GM18951 (cell line): ENCODE results near the gene VAPB.
"Not testable (repeated sequence)": the region's sequence is repeated elsewhere in the genome, so short reads cannot be mapped to it uniquely, and the experiment has no call there.

Source experiments
- POLR2A ChIP-seq: IDR thresholded peaks from 4 replicates; pipeline ENCODE4 v1.6.1; 2011; ENCODE audit warnings: mild to moderate bottlenecking; ENCODE audit not compliant: insufficient read length, insufficient read depth; ENCODE audit errors: extremely low read depth
- in situ Hi-C: fragments of 300-500 bp; cut with MboI; formaldehyde crosslinking; loops from one replicate; pipeline ENCODE4 v1.12.0; 2022; ENCODE audit warnings: low sequenced_read_pairs, mixed read lengths, inconsistent platforms; ENCODE audit not compliant: unreplicated experiment

The VAPB gene

DNA sequence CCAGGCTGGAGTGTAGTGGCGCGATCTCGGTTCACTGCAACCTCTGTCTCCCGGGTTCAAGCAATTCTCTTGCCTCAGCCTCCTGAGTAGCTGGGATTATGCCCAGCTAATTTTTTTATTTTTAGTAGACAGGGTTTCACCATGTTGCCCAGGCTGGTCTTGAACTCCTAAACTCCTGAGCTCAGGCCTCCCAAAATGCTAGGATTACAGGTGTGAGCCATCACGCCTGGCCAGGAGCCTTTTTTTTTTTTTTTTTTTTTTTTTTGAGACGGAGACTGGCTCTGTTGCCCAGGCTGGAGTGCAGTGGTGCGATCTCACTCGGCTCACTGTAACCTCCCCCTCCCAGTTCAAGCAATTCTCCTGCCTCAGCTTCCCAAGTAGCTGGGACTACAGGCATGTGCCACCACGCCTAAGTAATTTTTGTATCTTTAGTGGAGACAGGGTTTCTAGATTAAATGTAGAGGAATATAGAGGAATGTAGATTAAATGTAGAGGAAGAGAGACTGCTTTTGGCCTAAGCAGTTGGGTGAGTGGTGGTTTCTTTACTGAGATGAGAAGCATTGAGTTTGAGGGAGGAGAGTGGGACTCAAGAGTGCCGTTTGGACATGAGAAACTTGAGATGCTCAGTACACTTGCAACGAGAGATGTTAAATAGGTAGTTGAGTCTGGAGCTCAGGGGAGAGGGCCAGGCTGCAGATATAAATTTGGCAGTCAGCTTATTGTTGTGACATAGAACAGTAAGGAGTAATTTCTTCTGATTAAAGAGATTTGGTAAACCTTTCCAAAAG, 16.7 kb downstream of the VAPB start:
- TF ChIP-seq POLR2A: no peak
- in situ Hi-C loops: no loop called here

DNA sequence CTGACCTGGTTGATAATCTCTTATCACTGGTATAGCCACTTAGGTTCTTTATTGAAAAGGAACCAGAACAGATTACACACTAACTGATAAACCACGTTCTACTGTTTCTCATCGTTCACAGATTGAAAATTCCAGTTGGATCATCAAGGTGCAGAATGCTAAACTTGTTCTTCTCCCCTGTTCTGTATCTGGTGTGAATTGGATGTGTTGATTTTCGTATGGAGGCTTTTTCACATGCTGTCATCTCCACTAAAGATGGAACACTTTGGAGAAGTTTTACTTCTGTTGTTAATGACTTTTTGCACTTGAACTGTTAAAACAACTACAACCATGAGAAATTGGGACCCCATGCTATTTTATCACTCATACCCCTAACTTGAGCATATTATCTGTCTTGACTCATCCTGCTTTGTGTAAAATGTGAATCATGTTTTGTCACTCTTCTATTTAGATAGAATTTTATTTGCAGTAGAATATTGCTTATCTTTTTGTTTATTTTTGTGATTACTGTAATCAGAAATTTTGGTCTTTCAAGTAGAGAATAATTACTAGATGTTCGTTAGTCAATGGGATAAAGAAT, 17.5 kb downstream of the VAPB start:
- no peak for TF ChIP-seq POLR2A
- in situ Hi-C loops: no loop called here

DNA sequence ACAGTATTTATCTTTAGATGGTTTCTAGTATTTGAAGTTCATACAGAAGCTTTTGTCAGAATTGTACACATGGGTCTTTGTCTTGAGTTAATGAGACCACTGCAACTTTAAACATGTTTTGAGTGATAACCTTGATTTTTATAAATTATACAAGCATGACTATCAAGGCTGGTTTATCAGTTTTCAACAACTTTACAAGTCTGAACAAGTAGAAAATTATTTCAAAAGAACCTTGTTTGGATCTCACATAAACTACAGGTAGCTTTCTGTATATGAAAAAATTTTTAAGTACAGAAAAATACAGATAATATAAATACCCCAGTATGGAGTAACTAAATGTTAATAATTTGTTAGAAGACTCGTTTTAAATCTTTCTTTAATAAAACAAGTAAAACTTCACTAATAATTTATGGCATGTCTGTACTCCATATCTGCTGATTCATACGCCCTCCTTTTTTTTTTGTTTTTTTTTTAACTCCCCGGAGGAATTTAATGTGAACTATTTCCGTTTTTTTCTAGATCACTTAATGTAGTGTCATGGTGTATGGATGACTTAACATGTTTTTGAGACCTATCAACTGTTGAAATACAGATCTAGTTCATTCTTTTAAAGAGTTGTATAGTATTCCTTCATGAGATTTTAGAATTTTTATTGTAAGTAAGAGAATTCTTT, 18.3 kb downstream of the VAPB start:
- no peak for TF ChIP-seq POLR2A
- in situ Hi-C loops: no loop called here

DNA sequence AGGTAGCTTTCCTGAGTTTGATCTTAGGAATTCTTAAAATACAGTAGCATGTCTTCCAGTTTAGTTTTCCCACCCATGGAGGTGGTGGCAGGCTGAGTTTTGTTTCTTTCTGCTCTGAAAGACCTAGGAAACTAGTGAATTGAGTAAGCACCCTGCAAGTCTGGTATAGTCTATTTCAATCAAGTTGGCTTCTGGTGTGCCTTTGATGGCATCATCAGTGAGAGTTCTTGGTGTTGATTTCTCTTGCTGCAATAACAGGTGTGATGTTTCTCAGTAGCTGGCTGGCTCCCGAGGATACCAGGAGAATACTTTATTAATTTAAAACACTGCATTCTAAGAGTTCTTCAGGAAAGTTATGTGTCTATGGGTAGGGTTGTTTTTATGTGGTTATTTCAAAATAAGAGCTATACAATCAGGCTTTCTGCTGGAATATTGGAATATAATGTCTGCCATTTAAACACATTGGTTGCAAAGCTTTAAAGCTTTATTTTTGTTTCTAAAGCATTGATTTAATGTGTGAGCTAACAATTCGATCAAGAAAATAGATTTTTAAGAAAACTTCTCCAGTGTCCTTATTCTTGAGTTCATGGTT, 19.0 kb downstream of the VAPB start:
- in situ Hi-C loops: no loop called here
- no peak for TF ChIP-seq POLR2A

DNA sequence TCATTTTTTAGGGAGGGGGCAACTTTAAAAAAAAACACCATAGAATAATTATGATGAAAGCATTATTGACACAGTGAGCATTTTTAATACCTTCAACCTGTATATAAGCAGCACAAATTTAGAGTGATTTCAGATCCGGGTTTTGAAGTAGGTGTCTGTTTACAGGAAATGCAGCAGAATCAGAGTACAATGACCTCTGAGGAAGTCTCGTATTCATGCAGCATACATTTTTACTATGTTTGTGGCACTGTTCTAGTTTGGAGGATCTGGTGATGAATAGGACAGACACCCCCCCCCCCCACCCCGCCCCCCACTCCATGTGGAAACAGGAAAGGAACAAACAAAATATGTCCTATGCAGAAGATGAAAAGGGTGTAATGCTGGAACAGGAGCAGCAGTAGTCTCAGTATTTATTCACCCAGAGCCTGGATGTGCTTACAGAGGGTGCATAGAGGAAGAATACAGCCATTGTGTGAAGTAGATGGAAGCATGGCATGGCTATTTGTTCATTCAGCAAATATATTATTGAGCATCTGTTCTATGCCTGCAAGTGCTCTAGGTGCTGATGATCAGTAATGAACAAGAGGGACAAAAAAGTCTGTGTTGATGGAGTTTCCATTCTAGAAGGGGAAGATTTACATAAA, 19.7 kb downstream of the VAPB start:
- no peak for TF ChIP-seq POLR2A

DNA sequence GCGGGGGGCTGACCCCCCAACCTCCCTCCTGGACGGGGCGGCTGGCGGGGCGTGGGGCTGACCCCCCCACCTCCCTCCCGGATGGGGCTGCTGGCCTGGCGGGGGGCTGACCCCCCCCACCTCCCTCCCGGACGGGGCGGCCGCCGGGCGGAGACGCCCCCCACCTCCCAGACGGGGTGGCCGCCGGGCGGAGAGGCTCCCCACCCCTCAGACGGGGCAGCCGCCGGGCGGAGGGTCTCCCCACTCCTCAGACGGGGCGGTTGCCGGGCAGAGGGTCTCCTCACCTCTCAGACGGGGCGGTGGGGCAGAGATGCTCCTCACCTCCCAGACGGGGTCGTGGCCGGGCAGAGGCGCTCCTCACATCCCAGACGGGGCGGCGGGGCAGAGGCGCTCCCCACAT, 25.2 kb downstream of the VAPB start:
- in situ Hi-C loops: not testable (repeated sequence)

More for the DNA sequence above, 19.7 kb downstream of the VAPB start:
- in situ Hi-C loops: no loop called here

DNA sequence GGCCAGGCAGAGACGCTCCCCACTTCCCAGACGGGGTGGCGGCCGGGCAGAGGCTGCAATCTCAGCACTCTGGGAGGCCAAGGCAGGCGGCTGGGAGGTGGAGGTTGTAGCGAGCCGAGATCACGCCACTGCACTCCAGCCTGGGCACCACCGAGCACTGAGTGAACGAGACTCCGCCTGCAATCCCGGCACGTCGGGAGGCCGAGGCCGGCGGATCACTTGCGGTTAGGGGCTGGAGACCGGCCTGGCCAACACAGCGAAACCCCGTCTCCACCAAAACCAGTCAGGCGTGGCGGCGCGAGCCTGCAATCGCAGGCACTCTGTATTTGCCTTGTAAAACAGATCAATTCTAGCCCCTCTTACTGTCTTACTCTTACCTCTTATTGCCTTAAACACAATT, 25.8 kb downstream of the VAPB start:
- in situ Hi-C loops: not testable (repeated sequence)

DNA sequence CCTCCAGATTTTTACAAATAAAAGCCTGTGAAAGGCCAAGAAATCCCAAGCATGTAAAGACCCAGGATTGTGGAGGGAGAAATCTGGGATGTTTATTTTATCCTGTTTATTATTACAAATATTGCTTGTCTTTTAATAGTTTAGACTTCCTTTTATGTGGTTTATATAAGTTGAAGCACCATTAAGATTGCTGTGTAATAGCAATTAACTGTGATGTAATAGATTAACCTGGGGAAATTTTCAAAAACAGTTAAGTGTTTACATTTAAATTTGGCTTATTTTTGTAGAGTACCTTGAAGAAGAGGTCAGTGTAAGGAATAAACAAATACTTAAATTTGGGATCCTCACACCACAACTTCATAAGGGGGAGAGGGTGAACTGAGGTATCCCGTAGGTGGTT, 27.0 kb downstream of the VAPB start:
- in situ Hi-C loops: no loop called here

DNA sequence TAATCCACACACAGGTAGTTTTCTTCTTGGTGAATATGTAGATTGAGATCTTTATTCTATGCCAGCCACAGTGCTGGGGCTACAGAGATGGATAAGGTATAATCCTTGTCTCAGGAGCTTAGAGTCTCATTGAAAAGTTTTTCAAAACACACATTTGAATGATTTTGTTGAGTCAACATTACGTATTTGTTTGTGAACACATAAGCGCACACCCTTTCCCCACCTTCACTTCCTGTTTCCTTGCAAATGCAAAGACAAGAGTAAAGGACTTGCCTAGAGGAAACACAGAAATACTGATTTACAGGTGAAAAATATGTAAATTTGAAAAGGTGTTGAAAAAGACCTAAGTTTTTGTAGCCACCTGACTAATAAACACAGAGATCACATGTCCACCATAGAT, 27.8 kb downstream of the VAPB start:
- in situ Hi-C loops: no loop called here
- no peak for TF ChIP-seq POLR2A

More for the DNA sequence above, 27.0 kb downstream of the VAPB start:
- TF ChIP-seq POLR2A: no peak

DNA sequence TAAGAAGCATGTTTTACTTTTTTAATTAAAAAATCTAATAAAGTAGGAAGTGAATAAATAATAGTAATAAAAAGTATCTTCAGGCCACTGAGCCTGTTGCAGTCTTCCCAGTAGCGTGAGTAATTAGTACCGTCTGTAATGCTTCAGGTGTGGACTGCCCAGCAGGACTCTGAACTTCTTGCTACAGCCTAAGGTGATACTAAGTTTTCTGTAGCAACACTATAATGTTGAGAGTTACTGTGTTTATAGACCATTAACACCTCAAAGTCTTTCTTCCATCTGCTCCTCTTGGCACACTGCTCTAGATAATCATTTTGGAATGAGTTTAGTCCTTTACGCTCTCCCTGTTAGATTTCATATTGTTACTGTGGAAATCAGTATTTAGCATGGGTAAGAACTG, 28.4 kb downstream of the VAPB start:
- no peak for TF ChIP-seq POLR2A
- in situ Hi-C loops: no loop called here

DNA sequence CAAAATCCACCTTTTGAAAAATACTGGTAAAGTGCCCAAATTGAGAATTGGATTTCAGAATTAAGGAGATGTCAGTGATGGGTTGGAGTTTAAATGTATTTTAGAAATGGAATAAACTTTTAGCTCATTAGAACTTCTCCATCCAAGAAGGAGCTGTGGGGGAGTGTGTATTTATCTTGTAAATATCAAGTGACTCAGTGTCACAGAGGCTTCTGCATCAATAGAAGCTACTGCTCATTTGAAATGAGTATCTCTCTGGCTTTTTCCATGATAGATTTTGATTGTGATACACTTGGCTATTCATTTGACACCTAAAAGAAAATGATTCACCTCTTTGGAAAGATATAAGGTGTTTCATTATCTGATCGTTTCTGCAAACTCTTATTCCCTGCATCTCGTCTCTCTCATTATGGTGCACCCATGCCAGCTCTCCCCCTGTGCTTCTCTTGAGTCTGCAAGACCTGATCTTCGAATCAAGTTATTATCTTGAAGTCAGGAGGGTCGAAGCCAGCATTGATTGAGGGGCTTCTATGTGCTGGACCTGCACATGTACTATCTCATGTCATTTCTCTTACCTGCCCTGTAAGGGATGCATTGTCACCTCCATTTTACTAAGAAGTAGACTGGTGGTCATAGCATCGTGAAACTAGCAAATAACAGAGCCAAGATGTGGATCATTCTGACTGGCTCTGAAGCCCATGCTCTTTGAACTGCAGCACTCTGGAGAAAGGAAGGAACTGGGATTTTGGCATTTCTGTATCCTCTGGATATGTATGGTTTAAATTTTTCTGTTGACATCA, 30.1 kb downstream of the VAPB start:
- in situ Hi-C loops: no loop called here
- no peak for TF ChIP-seq POLR2A

DNA sequence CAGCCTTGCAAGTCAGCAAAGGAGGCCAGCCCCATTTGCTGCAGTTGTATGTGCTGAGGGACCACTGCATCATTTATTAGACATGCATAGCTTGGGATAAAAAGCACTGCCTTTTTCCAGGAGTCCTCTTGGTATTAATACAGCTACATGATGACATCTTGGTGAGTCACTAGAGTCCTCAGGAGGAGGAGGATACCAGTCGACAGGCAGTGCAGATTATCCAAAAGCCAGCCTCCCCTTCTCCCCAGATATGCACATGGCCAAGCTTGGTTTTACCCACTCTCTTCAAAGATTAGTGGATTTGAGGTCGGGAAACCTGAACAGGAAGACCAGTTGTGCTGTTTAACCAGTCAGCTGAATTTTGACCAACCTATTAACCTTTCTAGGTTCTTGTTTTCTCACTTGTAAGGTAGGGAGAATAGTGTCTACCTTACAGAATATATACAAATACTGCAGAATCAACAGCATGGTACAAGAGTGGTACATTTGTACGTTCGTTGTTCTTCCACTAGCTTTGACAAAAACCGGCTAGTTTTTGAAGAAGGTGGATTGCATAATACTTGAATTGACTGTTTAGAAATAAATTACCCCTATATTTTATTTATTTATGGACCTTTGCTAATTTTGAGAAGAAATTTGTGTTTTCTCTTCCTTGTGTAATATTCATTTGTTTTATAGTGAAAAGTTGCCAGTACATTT, 31.9 kb downstream of the VAPB start:
- TF ChIP-seq POLR2A: no peak
- in situ Hi-C loops: no loop called here
